ENCODE data around the gene RANBP9.

RANBP9 gene

DNA sequence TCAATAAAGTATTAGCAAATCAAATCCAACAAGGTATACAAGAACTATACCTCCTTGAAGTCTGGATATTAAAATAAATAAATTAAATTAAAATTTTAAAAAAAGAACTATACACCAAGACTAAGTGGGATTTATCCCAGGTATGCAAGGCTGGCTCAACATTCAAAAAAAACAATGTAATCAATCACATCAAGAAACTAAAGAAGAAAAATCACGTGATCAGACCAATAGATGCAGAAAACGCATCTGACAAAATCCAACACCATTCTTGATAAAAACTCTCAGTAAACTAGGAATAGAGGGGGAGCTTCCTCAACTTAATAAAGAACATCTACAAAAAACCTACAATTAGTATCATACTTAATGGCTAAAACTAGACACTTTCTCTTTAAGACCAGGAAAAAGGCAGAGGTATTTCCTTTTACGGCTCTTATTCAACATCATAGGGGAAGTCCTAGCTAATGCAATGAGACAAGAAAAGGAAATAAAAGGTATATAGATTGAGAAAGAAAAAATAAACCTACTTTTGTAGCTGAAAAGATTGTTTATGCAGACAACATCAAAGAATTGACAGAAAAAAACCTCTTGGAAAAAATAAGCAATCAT is 35.0 kb downstream of the RANBP9 start:
- no peak for DNase-seq

DNA sequence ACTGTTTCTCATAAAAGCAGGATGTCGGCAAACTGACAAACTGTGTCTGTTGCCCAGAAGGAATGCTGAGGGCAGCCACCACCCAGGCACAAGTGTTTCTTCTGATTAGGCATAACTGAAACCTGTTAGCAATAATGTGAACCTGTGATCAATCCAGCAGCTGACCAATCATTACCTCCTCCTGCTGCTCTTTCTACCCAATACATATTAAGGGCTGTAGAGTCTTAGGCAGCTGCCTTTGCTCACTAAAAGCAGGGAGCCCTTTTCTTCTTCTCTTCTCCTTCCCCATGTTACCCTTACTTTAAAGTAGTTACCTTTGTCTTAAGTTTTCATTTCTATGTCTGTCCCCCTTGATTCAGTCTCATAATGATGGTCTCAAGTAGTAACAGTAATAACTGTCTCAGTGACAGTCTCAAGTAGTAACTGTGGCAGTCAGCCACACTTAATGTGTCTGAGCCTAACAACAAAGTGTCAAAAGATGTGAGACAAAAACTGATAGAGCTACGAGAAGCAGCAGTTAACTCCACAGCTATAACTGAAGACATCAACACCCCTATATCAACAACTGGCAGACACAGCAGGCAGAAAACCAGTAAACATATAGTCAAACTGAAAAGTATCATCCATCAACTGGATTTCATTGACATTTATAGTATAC is 37.0 kb downstream of the RANBP9 start:
- no peak for DNase-seq

- DNase-seq: no peak
Observed at GRCh38 chr6:13673825-13674444, 37.7 kb downstream of the RANBP9 start.

DNA sequence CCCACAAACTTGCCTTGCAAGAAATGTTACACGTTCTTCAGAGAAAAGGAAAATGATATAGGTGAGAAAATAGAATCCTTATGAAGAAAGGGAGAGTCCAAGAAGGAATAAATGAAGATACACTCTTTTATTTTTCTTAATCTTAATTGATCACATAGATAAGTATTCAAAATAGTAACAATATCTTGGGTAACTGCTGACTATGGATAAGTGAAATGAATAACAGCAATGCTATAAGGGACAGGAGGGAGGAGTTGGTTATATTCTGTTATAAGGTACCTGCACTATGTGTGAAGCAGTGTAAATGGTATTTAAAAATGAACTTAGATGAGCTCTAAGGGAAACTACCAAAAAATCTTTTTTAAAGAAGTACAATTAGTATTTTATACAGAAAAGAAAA is 38.3 kb downstream of the RANBP9 start:
- DNase-seq: no peak

GRCh38 chr6:13672904-13673303 is 38.7 kb downstream of the RANBP9 start:
- no peak for DNase-seq

- DNase-seq: no peak
Observed at GRCh38 chr6:13671548-13672127, 40.0 kb downstream of the RANBP9 start.

DNA sequence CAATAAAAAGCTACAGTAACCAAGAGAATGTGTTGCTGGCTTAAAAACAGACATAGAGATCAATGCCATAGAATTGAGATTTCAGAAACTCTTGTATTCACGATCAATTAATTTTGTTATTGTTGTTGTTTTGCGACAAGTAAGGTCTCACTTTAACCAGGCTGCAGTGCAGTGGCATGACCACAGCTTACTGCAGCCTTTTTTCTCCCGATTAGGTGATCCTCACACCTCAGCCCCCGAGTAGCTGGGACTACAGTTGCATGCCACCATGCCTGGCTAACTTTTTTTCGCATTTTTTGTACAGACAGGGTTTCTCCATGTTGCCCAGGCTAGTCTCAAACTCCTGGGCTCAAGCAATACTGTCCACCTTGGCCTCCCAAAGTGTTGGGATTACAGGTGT is 42.2 kb downstream of the RANBP9 start:
- no peak for DNase-seq

- no peak for DNase-seq
Observed at GRCh38 chr6:13668291-13668928, 43.2 kb downstream of the RANBP9 start.

DNA sequence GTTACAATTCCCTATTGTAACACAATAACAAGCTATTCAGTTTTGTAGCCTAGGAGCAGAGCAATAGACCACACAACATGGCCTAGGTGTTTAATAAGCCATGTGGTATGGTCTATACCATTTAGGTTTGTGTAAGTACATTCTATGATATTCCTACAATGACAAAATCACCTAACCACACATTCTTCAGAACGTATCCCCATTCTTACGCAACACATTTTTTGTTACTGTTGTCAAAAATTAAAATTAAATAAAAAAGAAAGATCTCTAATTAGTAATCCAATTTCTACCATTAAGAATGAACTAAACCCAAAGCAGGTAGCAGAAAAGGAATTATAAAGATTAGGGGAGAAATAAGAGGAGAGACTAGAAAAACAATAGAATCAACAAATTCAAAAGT is 44.0 kb downstream of the RANBP9 start:
- no peak for DNase-seq

GRCh38 chr6:13666194-13667105 is 45.2 kb downstream of the RANBP9 start:
- no peak for DNase-seq

DNA sequence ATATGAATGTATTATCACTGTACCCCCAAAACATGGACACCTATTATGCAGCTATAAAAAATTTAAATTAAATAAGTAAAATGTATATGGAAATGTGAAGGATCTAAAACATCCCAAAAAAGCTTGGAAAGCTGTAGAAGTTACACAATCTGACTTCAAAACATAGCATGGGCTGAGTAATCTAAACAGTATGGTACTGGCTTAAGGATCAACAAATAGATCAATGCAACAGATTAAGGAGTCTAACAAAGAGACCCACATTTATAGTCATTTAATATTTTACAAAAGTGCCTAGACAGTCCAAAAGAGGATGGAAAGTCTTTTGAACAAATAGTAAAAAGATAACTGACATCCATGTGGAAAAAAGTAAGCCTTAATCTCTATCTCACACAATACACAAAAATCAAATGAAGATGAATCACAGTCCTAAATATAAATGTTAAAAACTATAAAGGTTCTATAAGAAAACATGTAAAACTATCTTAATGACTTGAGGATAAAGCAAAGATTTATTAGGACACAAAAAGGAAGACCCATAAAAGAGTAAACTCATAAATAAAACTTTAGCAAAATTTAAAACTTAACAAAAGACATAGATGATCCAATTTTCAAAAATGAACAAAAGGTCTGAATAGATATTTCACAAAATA is 46.8 kb downstream of the RANBP9 start:
- DNase-seq: no peak

DNA sequence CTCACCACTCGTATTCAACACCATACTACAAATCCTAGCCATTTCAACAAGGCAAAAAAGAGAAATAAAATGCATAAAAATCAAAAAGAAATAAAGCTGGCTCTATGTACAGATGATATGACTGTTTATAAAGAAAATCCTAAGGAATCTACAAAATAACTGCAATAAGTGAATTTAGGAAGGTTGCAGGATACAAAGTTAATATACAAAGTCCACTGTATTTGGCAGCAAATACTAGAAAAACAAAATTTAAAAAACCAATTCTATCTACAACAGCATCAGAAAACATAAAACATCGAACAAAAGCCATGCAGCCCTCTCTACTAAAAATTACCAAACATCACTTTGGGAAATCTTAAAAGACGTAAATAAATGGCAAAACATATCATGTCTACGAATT is 47.6 kb downstream of the RANBP9 start:
- DNase-seq: no peak

GRCh38 chr6:13662651-13663334 is 48.8 kb downstream of the RANBP9 start:
- DNase-seq: no peak

DNA sequence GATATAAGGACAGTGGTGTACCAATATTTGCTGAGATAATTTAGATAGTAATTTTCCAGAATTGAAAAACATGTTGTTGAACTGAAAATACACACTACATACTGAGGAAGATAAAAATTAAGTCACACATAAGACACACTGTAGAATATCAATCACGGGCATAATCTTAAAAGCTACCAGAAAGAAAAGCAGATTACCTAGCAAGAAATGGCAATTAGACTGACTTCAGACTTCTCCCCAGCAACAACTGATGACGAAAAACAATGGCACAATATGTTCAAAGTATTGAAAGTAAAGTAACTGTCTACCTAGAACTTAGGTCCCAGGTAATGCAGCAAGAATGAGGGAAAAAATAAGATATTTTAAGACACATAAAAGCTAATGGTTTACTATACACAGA is 50.0 kb downstream of the RANBP9 start:
- DNase-seq: no peak

DNA sequence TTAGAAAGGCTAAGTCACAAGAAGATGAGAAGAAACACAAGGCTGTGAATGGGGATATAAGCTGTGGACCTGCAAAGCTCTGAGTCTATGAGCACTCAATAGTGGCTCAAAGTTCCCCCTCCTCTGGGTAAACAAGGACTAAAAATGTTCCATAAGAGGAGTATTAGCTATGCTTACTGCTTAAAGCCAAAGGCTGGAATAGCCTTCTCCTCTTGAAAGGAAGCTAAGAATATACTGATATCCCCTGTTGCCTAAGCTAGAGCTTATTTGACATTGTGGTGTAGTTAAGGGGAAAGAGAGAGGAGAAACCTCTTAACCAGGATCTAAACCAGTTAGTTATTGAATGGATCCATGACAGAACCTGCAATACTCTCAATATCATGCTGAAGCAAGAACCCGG is 50.7 kb downstream of the RANBP9 start:
- DNase-seq: no peak

DNA sequence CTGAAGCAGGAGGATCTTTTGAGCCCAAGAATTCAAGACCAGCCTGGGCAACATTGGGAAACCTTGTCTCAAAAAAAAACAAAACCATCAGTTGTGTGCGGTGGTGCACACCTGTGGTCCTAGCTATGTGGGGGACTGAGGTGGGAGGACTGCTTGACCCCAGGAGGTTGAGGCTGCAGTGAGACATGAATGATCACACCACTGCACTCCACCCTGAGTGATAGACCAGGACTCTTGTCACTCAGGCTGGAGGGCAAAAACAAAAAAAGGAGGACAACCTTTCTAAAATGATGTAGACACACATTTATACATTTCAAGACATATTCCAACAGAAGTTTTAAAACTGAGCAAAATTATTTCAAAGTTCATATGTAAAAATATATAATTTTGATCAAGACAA is 51.4 kb downstream of the RANBP9 start:
- no peak for DNase-seq

- DNase-seq: no peak
Observed at GRCh38 chr6:13655700-13656099, 55.9 kb downstream of the RANBP9 start.

DNA sequence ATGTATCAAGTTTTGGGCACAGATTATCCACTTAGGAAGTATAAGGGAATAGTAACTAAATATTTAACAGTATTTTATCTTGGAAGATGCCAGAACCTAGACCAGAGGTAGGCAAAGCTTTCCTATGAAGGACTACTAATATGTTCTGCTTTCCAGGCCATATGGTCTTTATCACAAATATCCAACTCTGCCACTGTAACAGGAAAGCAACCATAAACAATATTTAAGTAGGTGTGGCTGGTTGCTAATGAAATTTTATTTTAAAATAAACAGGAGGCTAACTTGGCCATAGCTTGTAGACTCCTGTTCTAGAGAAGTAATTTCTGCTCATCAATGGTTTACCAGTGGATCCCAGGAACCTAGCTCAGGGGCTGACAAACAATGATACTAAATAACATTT is 57.1 kb downstream of the RANBP9 start:
- no peak for DNase-seq

DNA sequence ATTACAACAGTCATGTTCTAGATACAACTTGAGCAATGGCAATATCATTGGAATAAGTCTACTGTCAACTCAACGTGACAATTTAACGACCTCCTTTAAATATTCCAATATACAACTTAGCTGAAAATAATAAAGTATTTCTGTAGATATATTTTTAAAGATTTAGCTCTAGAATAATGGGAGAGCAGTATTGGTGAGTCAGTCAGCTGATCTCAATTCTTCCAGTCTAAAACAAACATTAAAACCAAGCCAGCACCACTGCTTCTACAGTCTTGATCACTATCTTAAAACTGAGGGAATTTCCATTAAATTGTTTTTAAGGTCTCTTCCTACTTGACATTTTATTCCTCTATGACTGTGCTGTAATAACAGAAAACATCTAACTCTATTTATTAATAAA is 58.3 kb downstream of the RANBP9 start:
- no peak for DNase-seq

DNA sequence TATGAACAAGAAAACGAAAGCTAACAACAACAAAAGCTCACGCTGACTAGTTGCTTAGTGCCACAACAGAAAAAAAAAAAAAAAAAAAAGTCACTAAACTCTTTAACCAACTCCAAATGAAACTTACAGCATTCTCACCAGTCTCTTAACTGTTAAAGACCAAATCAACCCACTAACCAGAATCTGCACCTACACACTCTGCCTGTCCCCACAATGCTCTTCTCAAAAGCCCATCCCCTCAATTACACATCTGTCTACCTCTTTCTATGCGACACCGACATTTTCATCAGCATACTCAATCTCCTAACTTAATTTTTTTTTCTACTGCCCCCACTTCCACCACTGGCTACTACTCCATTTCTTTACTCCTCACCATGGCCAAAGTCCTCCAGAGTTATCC is 62.2 kb downstream of the RANBP9 start:
- no peak for DNase-seq

DNA sequence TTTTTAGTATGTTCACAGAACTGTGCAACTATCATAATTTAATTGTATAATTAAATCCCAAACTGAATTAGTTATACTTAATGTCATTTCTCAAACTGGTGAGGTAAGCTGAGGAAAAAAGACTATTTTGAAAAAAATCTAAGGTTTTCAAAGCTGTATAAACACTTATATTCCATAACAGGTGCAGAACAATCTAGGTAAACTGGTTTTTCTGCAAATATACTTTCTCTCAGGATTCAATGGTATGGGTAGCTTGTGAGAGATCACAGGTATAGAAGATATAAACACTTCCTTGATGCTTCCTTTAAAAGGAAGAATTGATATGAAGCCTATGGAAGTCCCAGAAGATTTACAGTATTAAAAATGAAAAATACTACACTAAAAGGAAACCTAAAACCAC is 62.8 kb downstream of the RANBP9 start:
- DNase-seq: no peak

GRCh38 chr6:13643125-13643524 is 68.5 kb downstream of the RANBP9 start:
- no peak for DNase-seq
